ENCODE results near the gene PGC. TPM values are rescaled to one million over a fixed set of nuclear protein-coding genes. Genes with fewer than 3 reads are reported as not detected.

The PGC gene
- total and polyA plus RNA-seq, 4 donors, result 19.2 to 1,394 (median 467) TPM

- Histone ChIP-seq H3K9me3 (ENCODE audit: control insufficient read depth in 4 of 4, insufficient read depth in 3 of 4, low read length in 3 of 4) (no peaks in the 10 kb centered on the region), H3K36me3 (ENCODE audit: control insufficient read depth in 4 of 4, insufficient read depth in 4 of 4, low read length in 4 of 4) (no peaks in the 10 kb centered on the region), H3K27me3 (ENCODE audit: control insufficient read depth in 3 of 3, insufficient read depth in 3 of 3, low read length in 2 of 3) (no peaks in the 10 kb centered on the region), H3K4me3 (no peak overlapping the region), H3K4me1 (ENCODE audit: control insufficient read depth in 5 of 5, insufficient read depth in 5 of 5, low read length in 5 of 5) (peaks cover 0 to 10% (median 2%) of the 10 kb centered on the region in 5 donors), H3K9ac (ENCODE audit: insufficient read depth in 1 of 2, low read length in 2 of 2) (no peak overlapping the region), H3K27ac (ENCODE audit: low read depth in 1 of 2, low read length in 1 of 2) (no peak overlapping the region)
- ATAC-seq (ENCODE audit: insufficient read depth, low FRiP score) (no peak), DNase-seq (no peak)
- WGBS, 2 donors, result 87% methylated on average over 13 of the region's 13 CpGs
- no peak for TF ChIP-seq CTCF (IDR thresholded peaks at IDR 0.05; ENCODE audit: control extremely low read depth, extremely low read depth)
These were observed 6.6 kb downstream of the PGC start for GRCh38 chr6:41740366-41741162.

DNA sequence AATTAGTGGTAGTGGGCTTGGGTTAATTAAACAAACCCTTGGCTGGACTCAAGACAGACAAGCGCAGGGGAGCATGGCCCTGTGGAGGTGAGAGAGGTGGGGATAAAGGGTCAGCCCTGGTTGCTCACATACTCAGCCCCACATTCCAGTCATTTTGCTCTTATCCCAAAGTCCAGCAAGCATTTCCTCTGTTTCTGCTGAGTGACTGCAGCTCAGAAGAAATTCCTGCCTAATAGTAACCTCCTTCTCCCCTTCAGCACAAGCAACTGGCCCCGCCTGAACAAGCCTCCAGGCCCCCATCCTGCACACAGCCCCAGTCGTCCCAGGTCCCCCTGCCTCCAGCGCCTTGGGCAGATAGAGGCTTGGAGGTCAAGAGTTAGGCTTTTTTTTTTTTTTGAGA, 8.2 kb downstream of the PGC start:
- DNase-seq, result no peak
- ATAC-seq (ENCODE audit: insufficient read depth, low FRiP score), result no peak

DNA sequence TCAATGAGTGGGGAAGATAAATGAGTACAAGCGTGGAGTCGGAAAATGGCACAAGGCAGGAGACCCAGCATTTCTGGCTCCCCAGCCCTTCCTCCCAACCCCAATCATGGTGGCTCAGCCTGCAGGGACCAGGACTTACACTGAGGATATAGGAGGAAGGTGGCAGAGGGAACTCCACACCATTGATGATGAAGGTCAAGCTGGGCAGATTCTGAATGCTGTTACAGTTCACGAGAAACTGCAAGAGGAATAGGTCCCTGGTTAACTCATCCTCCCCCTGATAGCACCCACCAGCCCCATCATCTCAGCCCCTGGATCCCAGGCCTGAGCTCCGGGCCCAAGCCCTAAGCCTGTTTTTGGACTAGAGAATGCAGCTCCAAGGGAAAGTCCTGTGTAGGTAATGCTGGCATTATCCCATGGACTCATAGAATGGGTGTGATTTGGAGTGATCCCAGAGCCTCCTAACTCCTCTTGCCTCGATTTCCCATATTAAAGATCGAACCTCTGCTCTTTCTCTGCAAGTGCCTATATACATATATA, 9.5 kb downstream of the PGC start:
- DNase-seq (no peak), ATAC-seq (ENCODE audit: insufficient read depth, low FRiP score) (no peak)
- H3K27ac ChIP-seq (ENCODE audit: low read depth in 1 of 2, low read length in 1 of 2), result no peak overlapping the region
- no peaks in the 10 kb centered on the region for H3K27me3 ChIP-seq (ENCODE audit: control insufficient read depth in 3 of 3, insufficient read depth in 3 of 3, low read length in 2 of 3)
- TF ChIP-seq CTCF (IDR thresholded peaks at IDR 0.05; ENCODE audit: control extremely low read depth, extremely low read depth), result no peak
- 92 to 95% methylated on average over 6 of the region's 6 CpGs for WGBS, 2 donors
- H3K9ac ChIP-seq (ENCODE audit: insufficient read depth in 1 of 2, low read length in 2 of 2), result no peak overlapping the region
- no peaks in the 10 kb centered on the region for H3K36me3 ChIP-seq (ENCODE audit: control insufficient read depth in 4 of 4, insufficient read depth in 4 of 4, low read length in 4 of 4)
- H3K4me1 ChIP-seq (ENCODE audit: control insufficient read depth in 5 of 5, insufficient read depth in 5 of 5, low read length in 5 of 5), result peaks cover 0 to 14% (median 5%) of the 10 kb centered on the region in 5 donors
- H3K4me3 ChIP-seq, result no peak overlapping the region
- H3K9me3 ChIP-seq (ENCODE audit: control insufficient read depth in 4 of 4, insufficient read depth in 3 of 4, low read length in 3 of 4), result no peaks in the 10 kb centered on the region

More for the DNA sequence above, 8.2 kb downstream of the PGC start:
- Histone ChIP-seq H3K27ac (ENCODE audit: low read depth in 1 of 2, low read length in 1 of 2) (no peak overlapping the region), H3K36me3 (ENCODE audit: control insufficient read depth in 4 of 4, insufficient read depth in 4 of 4, low read length in 4 of 4) (no peaks in the 10 kb centered on the region), H3K9me3 (ENCODE audit: control insufficient read depth in 4 of 4, insufficient read depth in 3 of 4, low read length in 3 of 4) (no peaks in the 10 kb centered on the region), H3K9ac (ENCODE audit: insufficient read depth in 1 of 2, low read length in 2 of 2) (no peak overlapping the region), H3K4me1 (ENCODE audit: control insufficient read depth in 5 of 5, insufficient read depth in 5 of 5, low read length in 5 of 5) (peaks cover 0 to 7% (median 2%) of the 10 kb centered on the region in 5 donors), H3K27me3 (ENCODE audit: control insufficient read depth in 3 of 3, insufficient read depth in 3 of 3, low read length in 2 of 3) (no peaks in the 10 kb centered on the region), H3K4me3 (no peak overlapping the region)
- 85 to 87% methylated on average over 4 of the region's 4 CpGs for WGBS, 2 donors
- TF ChIP-seq CTCF (IDR thresholded peaks at IDR 0.05; ENCODE audit: control extremely low read depth, extremely low read depth), result no peak

Data from lung (tissue), 12 donors.